Measurements from ENCODE around the gene WNK2. TPM values are rescaled to one million over a fixed set of nuclear protein-coding genes. Genes with fewer than 3 reads are reported as not detected.

Gene WNK2
- total RNA-seq, 4 donors from 2014 or later = 155 to 577 (median 259) TPM

DNA sequence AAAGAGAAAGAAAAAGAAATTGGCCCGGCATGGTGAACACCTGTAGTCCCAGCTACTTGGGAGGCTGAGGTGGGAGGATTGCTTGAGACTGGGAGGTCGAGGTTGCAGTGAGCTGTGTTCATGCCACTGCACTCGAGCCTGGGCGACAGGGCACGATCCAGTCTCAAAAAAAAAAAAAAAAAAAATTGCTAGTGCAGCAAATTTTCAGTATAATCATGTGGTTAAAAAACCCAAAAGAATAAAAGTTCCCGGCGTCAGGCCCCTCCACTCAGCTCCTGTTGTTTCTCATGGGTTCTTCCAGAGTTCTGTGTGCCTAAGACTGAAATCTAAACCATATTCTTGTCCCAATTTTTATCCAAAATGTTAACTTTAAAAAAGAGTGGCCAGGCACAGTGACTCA lies 49.1 kb downstream of the WNK2 start:
- peaks cover 0 to 4% (median 0%) of the 10 kb centered on the region in 4 donors for H3K9me3 ChIP-seq
- H3K36me3 ChIP-seq = peaks cover 0 to 27% (median 0%) of the 10 kb centered on the region in 3 donors
- H3K27me3 ChIP-seq = no peaks in the 10 kb centered on the region
- no peak overlapping the region for H3K4me3 ChIP-seq
- no peak for TF ChIP-seq POLR2A (IDR thresholded peaks at IDR 0.05)
- TF ChIP-seq, protein P1, sequence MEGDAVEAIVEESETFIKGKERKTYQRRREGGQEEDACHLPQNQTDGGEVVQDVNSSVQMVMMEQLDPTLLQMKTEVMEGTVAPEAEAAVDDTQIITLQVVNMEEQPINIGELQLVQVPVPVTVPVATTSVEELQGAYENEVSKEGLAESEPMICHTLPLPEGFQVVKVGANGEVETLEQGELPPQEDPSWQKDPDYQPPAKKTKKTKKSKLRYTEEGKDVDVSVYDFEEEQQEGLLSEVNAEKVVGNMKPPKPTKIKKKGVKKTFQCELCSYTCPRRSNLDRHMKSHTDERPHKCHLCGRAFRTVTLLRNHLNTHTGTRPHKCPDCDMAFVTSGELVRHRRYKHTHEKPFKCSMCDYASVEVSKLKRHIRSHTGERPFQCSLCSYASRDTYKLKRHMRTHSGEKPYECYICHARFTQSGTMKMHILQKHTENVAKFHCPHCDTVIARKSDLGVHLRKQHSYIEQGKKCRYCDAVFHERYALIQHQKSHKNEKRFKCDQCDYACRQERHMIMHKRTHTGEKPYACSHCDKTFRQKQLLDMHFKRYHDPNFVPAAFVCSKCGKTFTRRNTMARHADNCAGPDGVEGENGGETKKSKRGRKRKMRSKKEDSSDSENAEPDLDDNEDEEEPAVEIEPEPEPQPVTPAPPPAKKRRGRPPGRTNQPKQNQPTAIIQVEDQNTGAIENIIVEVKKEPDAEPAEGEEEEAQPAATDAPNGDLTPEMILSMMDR (IDR thresholded peaks at IDR 0.05) = no peak
- peaks cover 0 to 80% (median 1%) of the 10 kb centered on the region in 4 donors for H3K4me1 ChIP-seq
- H3K27ac ChIP-seq = no peak overlapping the region
- DNase-seq = no peak

DNA sequence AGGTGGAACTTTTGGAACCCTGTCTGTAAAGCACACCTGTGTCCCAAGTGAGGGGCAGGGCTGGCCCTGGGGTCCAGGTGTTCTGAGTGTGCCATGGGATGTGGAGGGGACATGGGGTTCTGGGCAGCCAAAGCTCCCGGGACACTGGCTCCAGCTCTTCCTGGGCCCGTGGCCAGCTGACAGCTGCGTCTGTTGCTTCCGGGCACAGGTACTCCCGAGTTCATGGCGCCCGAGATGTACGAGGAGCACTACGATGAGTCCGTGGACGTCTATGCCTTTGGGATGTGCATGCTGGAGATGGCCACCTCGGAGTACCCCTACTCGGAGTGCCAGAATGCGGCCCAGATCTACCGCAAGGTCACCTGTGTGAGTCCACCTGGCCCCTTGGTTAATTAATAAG lies 50.7 kb downstream of the WNK2 start:
- H3K4me3 ChIP-seq = no peak overlapping the region
- H3K36me3 ChIP-seq = peaks cover 0 to 41% (median 0%) of the 10 kb centered on the region in 3 donors
- peaks cover 0 to 65% (median 1%) of the 10 kb centered on the region in 4 donors for H3K4me1 ChIP-seq
- H3K9me3 ChIP-seq = peaks cover 0 to 4% (median 0%) of the 10 kb centered on the region in 4 donors
- no peaks in the 10 kb centered on the region for H3K27me3 ChIP-seq
- no peak for TF ChIP-seq POLR2A (IDR thresholded peaks at IDR 0.05)
- TF ChIP-seq, protein P1 (IDR thresholded peaks at IDR 0.05) = no peak
- DNase-seq = no peak
- H3K27ac ChIP-seq = no peak overlapping the region

DNA sequence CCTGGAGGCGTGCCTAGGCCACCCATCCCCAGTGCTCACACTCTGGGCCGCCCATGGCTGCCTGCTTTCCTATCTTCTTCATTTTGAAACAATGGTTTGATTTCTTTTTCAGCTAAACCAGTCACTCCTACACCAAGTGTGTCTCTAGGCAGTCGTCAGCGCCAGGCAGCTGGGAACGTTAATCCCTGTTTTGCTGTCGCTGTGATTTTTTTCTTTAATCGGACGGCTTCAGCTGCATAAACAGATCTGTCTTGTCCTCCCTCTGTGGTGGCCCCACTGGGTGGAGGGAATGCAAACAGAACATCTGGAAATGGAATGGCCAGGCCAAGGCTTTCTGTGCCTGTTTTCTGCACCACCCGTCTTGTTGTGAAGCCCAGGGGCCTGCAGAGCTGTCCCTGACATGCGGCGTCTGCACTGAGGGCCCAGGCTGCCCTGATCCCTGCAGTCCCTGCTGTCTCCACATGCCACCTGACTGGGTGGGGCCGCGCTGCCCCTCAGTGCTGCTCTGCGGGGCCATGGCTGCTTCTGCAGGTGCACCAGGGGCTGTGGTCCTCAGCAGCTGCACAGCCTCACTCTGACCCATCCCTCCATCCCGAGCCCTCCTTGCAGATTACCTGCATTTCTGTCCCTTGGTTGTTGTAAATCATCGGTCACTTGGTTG lies 51.5 kb downstream of the WNK2 start:
- DNase-seq = no peak
- Histone ChIP-seq H3K4me3 (no peak overlapping the region), H3K9me3 (peaks cover 0 to 4% (median 0%) of the 10 kb centered on the region in 4 donors), H3K4me1 (peaks cover 0 to 57% (median 1%) of the 10 kb centered on the region in 4 donors), H3K27ac (no peak overlapping the region), H3K36me3 (peaks cover 0 to 50% (median 0%) of the 10 kb centered on the region in 3 donors), H3K27me3 (no peaks in the 10 kb centered on the region)
- TF ChIP-seq, protein P1 (IDR thresholded peaks at IDR 0.05) = no peak
- no peak for TF ChIP-seq POLR2A (IDR thresholded peaks at IDR 0.05)

DNA sequence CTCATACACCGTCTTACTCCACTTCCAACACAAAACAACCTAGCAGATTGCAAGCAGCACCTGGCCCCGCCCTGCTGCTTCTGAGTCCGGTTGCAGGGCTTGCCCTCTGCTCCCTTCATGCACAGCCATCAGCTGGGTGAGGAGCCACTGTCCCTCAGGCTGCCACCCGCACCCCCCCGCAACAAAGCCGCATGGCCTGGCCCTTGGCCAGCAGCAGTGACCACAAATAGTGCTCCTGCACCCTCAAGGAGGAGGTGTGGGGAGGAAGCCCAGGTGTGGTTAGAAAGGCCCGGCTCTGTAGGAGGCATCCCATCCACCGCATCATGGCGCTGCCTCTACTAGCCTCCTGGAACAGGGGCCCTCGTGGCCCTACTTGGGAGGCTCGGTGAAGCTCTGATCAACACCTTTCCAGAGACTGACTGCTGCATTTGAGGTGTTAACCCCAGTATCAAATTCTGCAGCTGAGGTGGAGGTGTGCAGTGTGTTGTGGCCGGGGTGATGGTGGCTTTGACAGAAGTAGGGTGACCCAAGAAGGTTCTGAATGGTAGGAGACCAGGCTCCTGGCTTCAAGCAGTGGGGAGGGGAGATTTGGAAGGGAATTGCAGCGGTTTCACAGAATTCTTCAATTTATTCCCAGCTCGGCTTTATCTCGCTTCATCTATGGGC lies 52.7 kb downstream of the WNK2 start:
- TF ChIP-seq POLR2A (IDR thresholded peaks at IDR 0.05) = no peak
- TF ChIP-seq, protein P1 (IDR thresholded peaks at IDR 0.05) = no peak
- peaks cover 0 to 45% (median 0%) of the 10 kb centered on the region in 4 donors for H3K4me1 ChIP-seq
- DNase-seq = no peak
- no peak overlapping the region for H3K27ac ChIP-seq
- H3K9me3 ChIP-seq = peaks cover 0 to 4% (median 0%) of the 10 kb centered on the region in 4 donors
- H3K4me3 ChIP-seq = no peak overlapping the region
- H3K27me3 ChIP-seq = no peaks in the 10 kb centered on the region
- H3K36me3 ChIP-seq = peaks cover 0 to 60% (median 0%) of the 10 kb centered on the region in 3 donors

DNA sequence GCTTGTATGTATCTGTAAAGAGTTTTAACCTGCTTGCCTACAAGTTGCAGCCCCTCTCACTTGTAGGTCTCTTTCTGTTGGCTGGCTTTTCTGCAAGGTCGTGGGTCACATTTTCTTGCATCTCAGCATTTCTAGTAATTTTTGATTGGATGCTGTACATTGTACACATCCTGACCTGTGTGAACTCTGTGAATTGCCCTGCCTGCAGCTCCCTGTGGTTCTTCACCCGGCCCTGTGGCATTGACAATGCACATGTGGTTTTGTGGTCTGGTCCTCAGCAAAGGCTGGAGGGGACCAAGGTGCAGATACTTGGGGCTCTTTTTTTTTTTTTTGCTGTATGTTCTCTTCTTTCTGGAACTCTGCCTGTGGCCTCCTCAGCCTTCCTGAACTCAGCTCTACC lies 53.6 kb downstream of the WNK2 start:
- Histone ChIP-seq H3K27ac (no peak overlapping the region), H3K27me3 (no peaks in the 10 kb centered on the region), H3K9me3 (peaks cover 0 to 4% (median 0%) of the 10 kb centered on the region in 4 donors), H3K4me3 (no peak overlapping the region), H3K4me1 (peaks cover 0 to 37% (median 0%) of the 10 kb centered on the region in 4 donors), H3K36me3 (peaks cover 0 to 64% (median 0%) of the 10 kb centered on the region in 3 donors)
- TF ChIP-seq, protein P1 (IDR thresholded peaks at IDR 0.05) = no peak
- TF ChIP-seq POLR2A (IDR thresholded peaks at IDR 0.05) = no peak
- DNase-seq = no peak
